HG03520 (cell line): ENCODE measurements around the gene KRT13.

Experiments
- ATAC-seq: cut with Tn5 transposase; IDR thresholded peaks from one replicate; pipeline ENCODE4 v1.9.1; 2021; ENCODE audit warnings: mild to moderate bottlenecking, moderate library complexity; ENCODE audit not compliant: unreplicated experiment

Gene KRT13

DNA sequence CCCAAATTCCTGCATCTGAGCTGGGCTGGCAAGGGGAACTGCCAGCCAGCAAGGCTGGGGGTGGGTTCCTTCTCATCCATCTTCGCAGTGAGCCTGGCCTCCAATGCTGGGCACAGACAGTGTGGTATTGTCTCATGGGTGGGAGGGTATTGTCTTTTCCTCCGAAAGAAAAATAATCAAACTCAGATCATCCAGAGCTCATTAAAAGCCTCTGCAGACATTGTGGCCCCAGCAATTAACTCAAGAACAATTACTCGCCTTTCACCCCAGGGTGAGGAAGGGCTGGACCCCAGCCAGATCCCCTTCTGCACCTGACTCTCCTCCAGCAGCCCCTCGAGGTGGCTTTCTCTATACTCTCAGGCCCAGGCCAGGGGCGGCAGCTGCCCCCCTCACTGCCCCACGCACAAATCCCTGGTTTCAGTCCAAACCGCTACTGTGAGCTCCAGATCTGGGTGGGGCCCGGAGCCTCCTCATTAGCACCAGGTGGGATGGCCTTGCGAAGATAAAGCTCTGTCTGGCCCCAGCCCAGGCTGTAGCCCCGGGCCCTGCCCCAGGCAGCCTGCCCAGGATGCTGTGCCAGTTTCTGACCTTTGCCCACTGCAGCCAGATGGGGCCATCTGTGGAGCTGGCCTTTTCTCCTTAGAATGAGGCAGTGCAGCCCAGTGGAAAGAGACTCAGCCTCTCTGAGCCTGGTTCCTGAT, 15.6 kb upstream of the KRT13 start:
- ATAC-seq, result no peak

DNA sequence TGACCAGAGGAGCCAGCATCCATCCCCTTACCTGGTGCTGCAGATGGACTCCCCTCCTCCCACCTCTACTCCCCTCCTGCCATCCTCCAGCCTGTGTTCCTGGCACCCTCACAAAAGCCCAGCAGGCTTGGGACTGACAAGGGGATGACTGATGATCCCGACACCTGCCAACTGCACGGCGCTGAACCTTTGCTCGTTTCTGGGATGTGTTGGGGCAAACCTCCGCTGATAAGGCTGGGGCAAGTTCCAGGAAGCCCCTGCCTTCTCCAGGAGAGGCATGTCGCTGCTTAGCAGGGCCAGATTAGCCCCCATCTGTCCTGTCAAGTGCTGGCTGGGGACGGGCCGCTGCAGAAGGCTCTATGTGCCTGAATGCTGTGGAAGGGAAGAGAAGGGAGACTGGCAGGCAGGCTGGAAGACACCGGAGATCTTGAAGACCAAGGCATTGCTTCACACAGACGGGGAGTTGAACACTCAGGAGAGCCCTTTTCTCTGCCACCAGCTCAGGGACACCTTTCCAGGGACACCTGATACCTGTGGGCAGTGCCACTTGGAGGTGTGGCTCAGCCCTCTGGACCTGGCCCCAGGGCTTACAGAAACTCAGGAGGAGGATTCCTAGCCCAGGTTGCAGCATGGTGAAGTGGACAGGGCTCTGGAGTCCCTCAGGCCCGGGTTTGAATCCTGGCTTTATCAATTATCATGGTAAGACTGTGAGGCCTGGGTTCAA, 14.3 kb upstream of the KRT13 start:
- no peak for ATAC-seq

DNA sequence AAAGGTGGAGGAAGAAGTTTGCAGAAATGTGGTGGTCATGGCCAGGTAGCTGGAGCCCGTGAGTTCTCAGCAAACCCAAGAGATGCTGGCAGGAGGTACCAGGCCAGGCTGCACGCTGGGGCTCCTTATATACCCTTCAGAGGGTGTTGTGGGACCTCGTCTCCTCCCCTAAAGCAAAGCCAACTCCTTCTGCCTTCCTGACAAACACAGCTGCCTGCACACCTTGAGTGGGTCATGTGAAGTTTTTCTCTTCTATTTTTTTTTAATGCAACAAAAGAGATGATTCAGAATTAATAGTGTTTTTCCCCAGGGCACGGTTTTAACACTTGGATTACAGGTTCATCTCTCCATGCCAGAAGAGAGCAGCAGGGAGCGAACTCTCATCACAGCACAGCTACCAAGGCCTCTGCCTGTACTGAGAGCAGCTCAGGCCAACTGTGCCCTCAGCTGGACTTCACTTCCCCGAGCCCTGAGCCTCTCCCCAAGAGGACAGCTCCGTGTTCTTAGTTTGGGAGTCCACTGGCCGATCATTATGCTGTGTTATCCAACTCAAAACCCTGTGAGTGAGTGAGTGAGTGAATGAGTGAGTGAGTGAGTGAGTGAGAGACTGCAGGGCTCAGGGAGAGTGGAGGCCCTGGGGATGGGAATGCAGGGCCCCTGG, 13.5 kb upstream of the KRT13 start, which contains the start of gene KRT15:
KRT15 (minus strand) TSS at position 102 of the 661 bp plus-strand sequence; CDS start at position 39, 63 bp downstream.
- ATAC-seq, result no peak

DNA sequence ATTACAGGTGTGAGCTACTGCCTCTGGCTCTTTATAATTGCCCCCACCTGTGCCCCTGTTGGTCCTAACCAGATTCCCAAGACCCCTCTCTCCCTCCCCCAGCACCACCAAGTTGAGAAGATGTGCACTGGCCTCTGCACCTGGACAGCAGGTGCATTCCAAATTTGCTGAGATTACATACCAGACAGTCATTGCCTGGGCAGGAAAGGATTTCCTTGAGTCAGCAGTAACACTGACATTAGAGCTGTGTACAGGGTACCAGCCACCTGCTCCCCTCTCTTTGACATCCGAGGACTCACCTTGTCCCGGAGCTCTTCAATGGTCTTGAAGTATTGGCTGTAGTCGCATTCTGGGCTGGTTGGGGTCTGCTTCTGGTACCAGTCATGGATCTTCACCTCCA, 12.6 kb upstream of the KRT13 start:
- no peak for ATAC-seq

DNA sequence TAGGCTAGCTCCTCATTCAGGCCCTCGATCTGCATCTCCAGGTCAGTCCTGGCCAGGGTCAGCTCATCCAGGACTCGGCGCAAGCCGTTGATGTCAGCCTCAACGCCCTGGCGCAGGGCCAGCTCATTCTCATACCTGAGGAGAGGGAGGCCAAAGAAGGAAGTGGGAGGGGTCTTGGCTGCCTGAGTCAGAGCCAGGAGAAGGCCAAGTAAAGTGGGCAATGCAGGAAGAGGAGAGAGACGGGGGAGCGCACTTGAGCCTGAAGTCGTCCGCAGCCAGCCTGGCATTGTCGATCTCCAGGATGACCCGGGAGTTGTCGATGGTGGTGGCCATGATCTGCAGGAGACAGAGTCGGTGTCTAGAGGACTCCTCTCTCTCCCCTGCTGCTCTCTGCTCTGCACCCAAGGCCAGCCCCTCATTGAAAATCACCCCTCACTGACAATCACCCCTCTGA, 11.4 kb upstream of the KRT13 start:
- no peak for ATAC-seq

DNA sequence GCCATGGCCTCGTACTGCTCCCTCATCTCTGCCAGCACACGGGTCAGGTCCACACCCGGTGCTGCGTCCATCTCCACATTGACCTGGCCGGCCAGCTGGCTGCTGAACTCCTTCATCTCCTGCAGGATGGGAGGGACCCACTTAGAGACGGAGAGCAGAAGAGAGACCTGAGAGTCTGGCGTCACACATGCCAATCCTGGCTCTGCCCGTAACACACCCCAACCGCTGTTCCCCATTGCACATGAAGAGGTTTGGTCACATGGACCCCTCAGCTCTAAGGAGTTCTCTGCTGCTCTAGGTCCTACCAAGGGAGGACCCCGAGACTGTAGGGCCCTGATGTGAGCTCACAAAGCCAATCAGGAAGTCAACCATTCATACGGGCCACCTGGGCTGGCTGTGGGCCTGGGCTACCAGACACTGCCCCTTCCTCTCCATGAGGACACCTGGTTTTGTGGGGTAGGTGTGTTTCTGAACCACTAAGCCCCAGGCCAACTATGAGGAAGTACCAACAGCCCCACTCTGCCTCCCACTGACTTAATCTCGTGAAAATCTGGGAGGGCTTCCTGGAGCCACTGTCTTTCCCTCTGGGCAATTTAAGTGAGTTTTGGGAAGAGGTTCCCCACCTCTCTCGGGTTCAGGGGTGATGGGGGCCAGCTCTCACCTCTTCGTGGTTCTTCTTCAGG, 10.9 kb upstream of the KRT13 start:
- ATAC-seq, result no peak

DNA sequence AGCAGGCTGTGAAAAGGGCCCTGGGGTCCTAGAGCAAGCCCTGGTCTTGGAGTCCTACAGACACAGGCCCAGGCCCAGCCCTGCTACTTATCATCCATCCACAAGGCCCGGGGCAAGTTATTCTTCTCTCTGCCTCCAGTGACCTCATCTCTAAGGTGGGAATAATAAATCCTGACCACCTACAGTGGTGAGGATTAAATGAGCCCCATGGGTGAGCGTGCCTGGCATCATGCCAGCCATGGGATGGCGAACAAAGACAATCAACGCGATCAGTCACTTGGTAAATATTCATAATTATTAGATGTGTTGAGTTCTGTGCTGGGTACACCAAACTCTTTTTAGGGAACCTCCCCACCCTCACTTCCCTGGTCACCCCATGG, 7.7 kb upstream of the KRT13 start:
- ATAC-seq, result no peak

DNA sequence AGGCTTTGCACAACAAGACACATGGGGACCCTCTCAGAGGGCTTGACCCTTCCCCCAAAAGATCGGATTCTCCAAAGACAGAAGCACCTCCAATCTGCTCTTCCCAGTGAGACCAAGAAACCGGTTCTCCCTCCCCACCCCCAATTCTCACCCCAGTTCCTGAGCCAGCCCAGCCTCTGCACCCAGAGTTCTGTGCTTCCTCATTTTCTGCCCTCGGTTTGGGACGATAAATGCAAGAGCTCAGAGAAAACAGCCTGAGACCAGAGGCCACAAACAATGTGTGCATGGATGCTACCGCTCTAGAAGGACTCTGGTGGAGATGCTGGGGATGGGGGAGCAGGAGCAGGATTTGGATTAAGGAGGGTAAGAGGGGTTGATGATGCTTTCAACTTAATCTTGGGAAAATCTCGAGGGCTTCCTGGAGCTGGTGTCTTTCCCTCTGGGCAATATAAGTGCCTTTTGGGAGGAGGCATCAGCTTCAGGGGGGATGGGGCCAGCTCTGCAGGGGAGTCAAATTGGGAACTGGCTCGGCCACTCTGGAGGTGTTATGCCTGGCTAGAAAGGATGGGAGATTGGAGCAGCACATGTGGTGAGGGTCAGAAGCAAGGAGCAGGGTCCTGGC, 7.2 kb upstream of the KRT13 start:
- no peak for ATAC-seq

DNA sequence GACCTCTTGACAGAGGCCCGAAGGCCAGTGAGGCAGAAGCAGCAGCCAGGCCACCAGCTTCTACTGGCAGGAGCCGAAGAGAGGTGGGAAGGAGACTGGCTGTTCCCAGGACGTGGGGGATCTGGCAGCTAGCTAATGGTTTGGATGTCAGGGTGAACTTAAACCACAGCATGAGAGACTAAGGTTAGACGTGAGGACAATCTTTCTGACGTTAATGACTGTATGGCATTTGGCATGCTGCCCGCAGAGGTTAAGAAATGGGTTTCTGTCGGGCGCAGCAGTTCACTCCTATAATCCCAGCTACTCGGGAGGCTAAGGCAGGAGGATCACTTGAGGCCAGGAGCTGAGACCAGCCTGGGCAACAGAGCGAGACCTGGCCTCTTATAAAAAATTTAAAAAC, 6.3 kb upstream of the KRT13 start:
- no peak for ATAC-seq

DNA sequence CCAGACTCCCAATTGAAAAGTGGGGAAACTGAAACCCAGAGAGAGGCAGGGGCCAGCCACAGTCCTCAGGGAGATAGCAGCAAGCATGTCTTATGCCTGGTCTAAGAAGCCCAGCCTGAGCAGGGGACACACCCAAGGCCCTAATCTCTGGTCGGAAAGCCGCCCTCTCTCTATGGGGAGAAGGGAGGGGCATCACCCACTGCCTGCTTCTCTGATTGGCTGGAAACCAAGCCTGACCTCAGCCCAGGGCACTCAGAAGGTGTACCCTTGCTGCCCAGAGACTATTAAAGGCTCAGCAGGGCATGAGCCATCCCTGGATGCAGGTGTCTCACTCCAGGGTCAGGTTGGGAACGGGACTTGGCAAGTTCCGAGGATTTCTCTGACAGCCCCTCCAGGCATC, 5.7 kb upstream of the KRT13 start:
- no peak for ATAC-seq

DNA sequence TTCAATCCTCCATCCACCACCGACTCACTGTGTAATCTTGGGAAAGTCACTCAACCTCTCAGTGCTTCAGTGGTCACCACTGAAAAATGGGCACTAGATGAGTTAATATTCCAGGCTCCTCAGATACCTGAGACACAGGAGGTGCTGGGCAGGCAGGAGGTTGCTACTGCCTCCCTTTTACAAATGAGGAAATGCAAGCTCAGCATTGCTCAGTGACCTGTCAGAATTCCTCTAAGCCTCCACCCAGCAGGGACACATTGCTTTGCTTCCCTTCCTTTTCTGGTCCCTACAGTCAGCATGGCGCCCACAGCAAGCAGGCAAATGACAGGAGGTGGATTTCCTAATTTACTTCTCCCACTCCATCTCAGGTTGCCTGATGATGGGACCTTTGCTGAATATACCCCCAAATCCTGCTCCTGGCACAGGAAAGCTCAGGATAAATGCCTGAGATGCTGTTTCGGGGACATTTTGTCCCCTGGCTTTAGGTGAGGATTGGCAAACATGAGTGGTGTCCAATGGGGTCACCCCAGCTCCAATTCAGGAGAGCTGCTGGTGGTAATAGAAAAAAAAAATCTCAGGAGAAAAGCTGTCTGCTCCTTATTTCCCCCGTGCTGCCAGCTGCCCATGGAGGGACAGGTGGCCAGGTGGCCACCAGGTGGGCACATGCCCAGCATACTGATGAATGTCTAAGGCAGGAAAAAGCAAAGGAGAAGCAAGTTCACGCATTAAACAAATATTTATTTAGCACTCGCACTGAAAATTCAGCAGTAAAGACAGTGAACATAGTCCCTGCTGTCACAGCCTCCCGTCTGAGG, 5.0 kb upstream of the KRT13 start:
- ATAC-seq, result no peak

DNA sequence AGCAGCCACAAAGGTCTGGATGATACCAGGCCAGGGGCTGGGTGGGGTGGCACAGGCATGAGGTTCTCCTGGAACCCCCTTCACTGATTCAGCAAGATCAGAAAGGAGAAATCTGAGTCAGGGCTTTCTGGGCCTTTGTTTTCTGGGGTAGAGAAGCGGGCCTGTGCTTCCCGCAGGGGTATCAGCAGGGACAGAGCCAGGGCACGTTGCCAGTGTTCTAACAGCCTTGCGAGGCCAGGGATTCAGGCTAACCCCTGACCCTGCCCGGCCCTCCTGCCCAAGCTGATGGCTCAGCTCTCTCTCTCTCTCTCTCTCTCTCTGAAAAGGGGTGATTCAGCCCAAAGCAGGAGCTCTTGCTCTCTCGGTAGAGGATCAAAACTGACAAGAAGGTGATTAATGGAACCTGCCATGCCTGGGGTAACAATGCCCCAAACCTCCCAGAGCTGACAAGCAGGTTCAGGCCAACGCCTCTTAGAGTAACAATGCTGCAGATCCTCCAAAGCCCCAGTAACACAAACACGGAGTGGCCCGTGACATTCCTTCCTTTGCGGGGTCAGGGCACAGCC, 2.0 kb upstream of the KRT13 start:
- no peak for ATAC-seq

DNA sequence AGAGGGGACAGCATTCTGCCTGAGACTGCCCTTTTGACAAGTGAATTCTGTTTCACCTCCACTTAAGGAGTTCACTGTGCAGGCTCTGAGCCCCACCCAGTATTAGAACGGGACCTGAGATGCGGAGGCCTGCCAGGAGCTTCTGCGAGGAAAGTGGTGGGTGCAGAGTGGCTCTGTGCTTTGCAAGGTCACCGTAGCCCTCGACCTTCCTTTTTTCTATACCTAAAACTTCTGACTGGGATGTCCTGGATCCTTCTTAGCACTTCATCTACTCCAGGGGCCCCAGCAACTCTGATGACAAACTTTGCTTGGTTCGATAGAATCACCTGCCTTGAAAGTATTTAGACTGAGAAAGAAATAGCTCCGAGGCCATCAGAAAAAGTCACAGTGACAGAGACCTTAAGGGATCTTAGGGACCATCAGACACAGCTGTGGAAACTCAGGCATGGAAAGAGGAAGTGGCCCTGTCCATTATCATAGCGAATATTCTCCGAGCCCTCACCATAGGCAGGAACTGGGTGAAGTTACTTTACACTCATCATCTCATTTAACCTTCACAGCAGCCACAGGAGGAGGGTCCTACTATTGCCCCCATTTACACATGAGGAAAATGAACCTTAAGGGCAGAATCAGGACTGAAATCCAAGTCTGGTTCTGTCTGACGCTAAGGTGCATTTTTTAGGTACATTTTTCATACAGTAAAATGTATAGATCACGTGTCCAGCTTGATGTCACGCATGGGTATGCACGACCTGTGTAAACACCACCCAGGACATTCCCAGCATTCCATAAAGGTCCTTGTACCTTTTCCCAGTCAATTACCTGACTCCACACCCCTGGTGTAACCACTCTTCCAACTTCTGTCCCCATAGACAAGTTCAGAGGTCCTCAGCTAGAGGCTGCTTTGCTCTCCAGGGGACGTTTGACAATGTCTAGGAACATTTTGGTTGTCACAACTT, 676 bp upstream of the KRT13 start:
- no peak for ATAC-seq

DNA sequence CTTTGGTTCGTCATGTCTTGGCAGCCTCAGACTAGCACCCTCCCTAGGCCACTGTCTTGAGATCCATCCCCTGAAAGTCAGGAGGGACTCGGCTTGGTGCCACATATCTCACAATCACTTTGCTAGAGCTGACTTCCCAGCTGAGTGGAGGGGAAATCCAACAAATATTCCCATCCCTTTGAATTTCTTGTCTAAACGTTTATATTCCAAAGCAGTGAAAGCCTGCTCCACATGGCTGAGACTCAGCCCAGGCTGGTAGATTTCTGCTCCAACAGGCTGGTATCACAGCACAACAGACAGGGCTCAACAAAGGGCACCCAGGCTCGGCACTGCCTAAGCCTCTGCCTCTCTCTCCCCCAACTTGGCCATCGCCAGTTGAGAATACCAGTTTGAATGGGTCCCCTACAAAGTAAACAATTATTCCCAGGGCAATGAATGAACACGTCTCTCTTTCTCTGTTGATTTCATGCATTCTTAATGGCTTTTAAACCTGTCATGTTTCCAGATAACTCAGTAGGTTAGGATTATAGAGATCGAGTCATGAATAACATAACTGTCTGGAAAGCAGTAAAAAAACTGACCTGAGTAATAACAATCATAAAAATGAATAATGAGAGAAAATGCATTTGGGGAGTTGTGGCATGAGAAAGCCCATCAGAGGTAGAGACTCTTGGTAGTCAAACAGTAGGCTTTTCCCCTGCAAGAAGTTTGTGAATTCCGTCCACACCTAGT, 1.0 kb downstream of the KRT13 start:
- no peak for ATAC-seq

DNA sequence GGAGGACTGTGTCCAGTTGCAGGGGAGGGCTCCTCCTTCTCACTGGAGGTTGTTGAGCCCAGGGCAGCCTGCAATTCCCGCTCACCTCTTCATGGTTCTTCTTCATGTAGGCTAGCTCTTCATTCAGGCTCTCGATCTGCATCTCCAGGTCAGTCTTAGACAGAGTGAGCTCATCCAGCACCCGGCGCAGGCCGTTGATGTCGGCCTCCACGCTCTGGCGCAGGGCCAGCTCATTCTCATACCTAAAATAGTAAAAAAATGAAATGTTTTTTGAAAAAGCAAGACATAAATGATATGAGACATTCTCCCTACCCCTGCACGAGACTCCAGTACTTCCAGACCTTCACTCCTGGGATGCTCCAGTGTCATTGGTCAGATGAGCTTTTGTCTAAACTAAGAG, 2.2 kb downstream of the KRT13 start:
- no peak for ATAC-seq

DNA sequence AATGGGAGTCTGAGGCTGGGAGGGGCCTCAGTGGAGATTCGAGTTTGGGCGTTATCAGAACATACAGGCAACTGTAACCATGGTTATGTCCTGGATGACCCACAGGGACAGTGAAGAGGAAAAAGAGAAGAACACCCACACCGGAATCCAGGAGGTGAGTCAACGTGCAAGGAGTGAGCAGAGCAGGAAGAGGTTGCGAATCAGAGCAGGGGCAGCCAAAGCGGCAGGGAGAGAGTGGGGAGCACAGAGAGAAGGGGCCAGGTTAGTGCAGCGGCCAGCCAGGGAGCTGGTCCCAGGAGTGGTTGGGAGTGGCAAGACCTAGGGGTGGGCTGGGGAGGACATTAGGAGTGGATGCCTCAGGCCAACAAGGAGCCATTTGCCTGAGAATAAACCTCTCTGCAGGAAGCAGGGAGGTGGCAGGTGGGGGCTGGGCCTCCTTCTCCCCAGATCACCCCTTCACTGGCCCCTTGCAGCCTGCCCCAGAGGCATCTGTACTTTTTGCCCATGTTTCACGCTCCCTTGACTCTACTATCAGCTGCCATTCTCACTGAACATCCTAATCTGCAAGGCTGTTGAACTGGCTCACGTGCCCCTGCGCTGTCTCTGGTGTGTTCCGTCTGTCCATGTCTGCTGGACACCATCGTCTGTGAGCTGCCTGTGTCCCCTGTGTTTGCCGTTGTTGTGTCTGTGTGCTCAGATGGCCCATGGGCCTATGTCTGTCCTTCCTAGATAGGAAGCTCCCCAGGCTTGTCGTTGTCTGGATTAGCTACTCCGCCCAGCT, 5.1 kb downstream of the KRT13 start:
- ATAC-seq, result no peak

DNA sequence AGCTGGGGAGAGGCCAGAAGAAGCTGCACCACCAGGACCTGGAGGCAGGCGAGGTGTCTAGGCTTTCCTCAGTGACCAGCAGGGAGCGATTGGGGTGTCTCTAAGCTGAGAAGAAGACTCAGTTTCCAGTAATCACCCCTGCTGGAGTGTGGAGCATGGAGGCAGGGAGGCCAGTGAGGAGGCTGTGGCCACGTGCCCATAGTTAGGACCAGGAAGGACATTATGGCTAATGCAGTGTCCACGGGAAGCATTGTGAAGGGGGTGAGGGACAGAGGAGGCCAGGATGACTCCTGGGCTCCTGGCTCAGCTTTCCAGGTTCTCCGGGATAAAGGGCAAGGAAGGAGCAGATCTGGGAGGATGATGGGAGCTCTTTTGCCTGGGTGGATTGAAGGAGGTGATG, 5.7 kb downstream of the KRT13 start:
- ATAC-seq, result no peak
